Left renal pelvis (tissue), 4 donors: ENCODE measurements around the gene SLITRK2. TPM values are rescaled to one million over a fixed set of nuclear protein-coding genes. Genes with fewer than 3 reads are reported as not detected.

Experiments
- DNase-seq, 4 donors: peaks; one replicate each; pipeline ENCODE4 v3.0.0-alpha.2; 2013; ENCODE audit warnings: low read depth in 4 of 4, low spot score in 3 of 4
- polyA plus RNA-seq, 4 donors: library from polyadenylated mRNA; unstranded; fragments of 120-200 nt; gene quantifications; one replicate each; pipeline ENCODE4 v1.2.1, GENCODE V29; 2013; ENCODE audit not compliant: insufficient read length in 4 of 4

SLITRK2 gene
- polyA plus RNA-seq, 4 donors: 1.9 to 5.2 (median 2.0) TPM

GRCh38 chrX:145848857-145849256, 31.2 kb downstream of the SLITRK2 start:
- no peak for DNase-seq

DNA sequence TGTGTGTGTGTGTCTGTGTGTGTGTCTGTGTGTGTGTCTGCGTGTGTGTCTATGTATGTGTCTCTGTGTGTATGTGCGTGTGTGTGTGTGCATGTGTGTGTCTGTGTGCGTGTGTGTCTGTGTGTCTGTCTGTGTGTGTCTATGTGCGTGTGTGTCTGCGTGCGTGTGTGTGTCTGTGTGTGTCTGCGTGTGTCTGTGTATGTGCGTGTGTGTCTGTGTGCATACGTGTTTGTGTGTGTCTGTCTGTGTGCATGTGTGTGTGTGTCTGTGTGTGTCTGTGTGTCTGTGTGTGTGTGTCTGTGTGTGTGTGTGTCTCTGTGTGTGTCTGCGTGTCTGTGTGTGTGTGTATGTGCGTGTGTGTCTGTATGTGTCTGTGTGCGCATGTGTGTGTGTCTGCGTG, 35.6 kb downstream of the SLITRK2 start:
- no peak for DNase-seq

DNA sequence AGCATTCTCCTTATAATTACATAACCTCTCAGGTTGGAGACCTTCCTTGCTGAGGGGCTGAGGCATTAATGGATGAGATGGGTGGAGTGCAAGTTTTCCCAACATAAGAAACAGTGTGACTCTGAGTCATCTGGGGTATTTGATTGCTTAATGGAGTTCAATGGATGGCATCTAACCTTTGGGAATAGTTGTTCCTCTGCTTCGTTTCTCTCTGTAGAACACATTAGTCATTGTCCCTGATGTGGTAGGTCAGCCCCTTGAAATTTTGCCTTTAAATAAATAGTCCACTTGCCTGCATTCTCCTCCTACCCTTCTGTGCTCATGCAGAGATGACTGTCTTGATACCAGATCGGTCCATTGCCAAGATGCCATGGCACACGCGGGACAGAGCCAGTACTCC, 38.6 kb downstream of the SLITRK2 start:
- DNase-seq: no peak

GRCh38 chrX:145861818-145862217, 44.2 kb downstream of the SLITRK2 start:
- DNase-seq: no peak

DNA sequence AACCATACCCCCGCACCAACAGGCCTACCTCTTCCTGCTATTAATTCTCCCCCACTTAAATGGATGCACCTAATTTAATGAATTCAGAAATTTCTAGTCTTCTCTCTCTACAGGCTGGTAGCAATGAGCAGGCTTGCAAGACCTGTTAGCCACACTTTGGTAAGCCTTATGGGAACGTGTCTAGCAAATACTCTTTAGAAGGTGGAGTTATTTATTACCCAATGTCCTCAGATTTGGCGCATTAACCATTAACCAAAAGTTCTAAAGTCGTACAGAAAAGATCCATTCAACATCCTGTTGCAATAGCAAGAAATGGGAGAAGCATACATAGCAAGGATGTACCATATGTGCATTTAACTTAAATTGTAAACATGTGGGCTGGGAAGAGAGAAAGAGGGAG, 47.5 kb downstream of the SLITRK2 start:
- DNase-seq: no peak
